Measurements from ENCODE around the gene TM7SF2. TPM values are rescaled to one million over a fixed set of nuclear protein-coding genes. Genes with fewer than 3 reads are reported as not detected.

TM7SF2 gene
- total RNA-seq, 1 donor from 2014 or later, result 36.1 TPM

DNA sequence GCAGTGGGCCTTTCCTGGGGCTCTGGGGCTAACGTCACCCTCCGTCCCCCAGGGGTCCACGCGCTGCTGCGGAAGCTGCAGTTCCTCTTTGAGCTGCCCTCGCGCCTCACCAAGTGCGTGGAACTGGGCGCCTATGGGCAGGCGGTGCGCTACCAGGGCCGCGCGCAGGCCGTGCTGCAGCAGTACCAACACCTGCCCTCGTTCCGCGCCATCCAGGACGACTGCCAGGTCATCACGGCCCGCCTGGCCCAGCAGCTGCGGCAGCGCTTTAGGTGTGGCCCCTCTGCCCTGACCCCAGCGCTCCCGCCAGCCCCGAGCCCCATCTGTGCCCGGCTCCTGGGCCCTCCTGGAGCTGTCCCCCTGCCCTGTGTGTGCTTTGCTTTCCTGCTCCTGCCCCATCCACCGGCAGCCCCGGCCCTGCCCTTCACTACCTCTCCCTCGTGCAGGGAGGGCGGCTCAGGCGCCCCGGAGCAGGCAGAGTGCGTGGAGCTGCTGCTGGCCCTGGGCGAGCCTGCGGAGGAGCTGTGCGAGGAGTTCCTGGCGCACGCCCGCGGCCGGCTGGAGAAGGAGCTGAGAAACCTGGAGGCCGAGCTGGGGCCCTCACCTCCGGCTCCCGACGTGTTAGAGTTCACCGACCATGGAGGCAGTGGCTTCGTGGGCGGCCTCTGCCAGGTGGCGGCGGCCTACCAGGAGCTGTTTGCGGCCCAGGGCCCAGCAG, 3.8 kb upstream of the TM7SF2 start:
- Histone ChIP-seq H3F3A (ENCODE audit: low read depth) (peaks cover 23% of the 10 kb centered on the region), H3K4me1 (peaks cover 6% of the 10 kb centered on the region), H3K9me3 (ENCODE audit: low read depth) (no peaks in the 10 kb centered on the region), H3K27ac (no peak overlapping the region), H3K36me3 (no peaks in the 10 kb centered on the region), H3K4me2 (no peak overlapping the region), H4K20me1 (ENCODE audit: low read depth) (peaks cover 12% of the 10 kb centered on the region), H3K27me3 (no peaks in the 10 kb centered on the region), H2AFZ (replicated peaks) (no peak overlapping the region), H3K4me3 (no peak overlapping the region), H3K79me2 (ENCODE audit: low read depth) (peaks cover 27% of the 10 kb centered on the region), H3K9ac (no peak overlapping the region)
- Mint-ChIP-seq H3K27me3 (ENCODE audit: insufficient read depth, low read depth) (peaks cover 11% of the 10 kb centered on the region), H3K9me3 (no peaks in the 10 kb centered on the region), H3K4me3 (no peak overlapping the region), H3K4me1 (peaks cover 16% of the 10 kb centered on the region), H3K27ac (no peak overlapping the region), H3K36me3 (peaks cover 2% of the 10 kb centered on the region)
- TF ChIP-seq EZH2 (IDR thresholded peaks at IDR 0.05), result no peak
- TF ChIP-seq EZH2phosphoT487 (IDR thresholded peaks at IDR 0.05), result no peak
- TF ChIP-seq, protein P1, sequence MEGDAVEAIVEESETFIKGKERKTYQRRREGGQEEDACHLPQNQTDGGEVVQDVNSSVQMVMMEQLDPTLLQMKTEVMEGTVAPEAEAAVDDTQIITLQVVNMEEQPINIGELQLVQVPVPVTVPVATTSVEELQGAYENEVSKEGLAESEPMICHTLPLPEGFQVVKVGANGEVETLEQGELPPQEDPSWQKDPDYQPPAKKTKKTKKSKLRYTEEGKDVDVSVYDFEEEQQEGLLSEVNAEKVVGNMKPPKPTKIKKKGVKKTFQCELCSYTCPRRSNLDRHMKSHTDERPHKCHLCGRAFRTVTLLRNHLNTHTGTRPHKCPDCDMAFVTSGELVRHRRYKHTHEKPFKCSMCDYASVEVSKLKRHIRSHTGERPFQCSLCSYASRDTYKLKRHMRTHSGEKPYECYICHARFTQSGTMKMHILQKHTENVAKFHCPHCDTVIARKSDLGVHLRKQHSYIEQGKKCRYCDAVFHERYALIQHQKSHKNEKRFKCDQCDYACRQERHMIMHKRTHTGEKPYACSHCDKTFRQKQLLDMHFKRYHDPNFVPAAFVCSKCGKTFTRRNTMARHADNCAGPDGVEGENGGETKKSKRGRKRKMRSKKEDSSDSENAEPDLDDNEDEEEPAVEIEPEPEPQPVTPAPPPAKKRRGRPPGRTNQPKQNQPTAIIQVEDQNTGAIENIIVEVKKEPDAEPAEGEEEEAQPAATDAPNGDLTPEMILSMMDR (IDR thresholded peaks at IDR 0.05), result no peak
- no peak for DNase-seq (ENCODE audit: low spot score)

DNA sequence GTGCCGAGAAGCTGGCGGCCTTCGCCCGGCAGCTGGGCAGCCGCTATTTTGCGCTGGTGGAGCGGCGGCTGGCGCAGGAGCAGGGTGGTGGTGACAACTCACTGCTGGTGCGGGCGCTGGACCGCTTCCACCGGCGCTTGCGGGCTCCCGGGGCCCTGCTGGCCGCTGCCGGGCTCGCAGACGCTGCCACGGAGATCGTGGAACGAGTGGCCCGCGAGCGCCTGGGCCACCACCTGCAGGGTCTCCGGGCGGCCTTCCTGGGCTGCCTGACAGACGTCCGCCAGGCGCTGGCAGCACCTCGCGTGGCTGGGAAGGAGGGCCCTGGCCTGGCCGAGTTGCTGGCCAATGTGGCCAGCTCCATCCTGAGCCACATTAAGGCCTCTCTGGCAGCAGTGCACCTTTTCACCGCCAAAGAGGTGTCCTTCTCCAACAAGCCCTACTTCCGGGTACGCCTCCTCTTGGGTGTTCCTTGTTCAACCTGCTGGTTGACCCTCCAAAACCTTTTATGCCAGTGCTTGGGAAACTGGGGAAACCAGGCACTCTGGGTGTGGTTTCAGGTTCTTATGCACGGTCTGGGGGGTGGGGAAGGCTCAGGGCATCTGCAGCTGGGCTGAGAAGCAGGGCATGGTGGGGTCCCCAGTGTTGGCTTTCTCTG, 3.1 kb upstream of the TM7SF2 start:
- peaks cover 2% of the 10 kb centered on the region for H3K36me3 Mint-ChIP-seq
- Histone ChIP-seq H3K27ac (no peak overlapping the region), H3K9ac (no peak overlapping the region), H3F3A (ENCODE audit: low read depth) (peaks cover 28% of the 10 kb centered on the region), H3K4me2 (no peak overlapping the region), H4K20me1 (ENCODE audit: low read depth) (peaks cover 19% of the 10 kb centered on the region), H2AFZ (replicated peaks) (no peak overlapping the region), H3K79me2 (ENCODE audit: low read depth) (peaks cover 34% of the 10 kb centered on the region), H3K9me3 (ENCODE audit: low read depth) (no peaks in the 10 kb centered on the region), H3K36me3 (no peaks in the 10 kb centered on the region), H3K4me3 (no peak overlapping the region), H3K27me3 (no peaks in the 10 kb centered on the region), H3K4me1 (peaks cover 9% of the 10 kb centered on the region)
- H3K4me3 Mint-ChIP-seq, result no peak overlapping the region
- H3K9me3 Mint-ChIP-seq, result no peaks in the 10 kb centered on the region
- no peak overlapping the region for H3K27ac Mint-ChIP-seq
- H3K4me1 Mint-ChIP-seq, result peaks cover 22% of the 10 kb centered on the region
- H3K27me3 Mint-ChIP-seq (ENCODE audit: insufficient read depth, low read depth), result peaks cover 11% of the 10 kb centered on the region
- no peak for DNase-seq (ENCODE audit: low spot score)
- TF ChIP-seq EZH2 (IDR thresholded peaks at IDR 0.05), result no peak
- no peak for TF ChIP-seq EZH2phosphoT487 (IDR thresholded peaks at IDR 0.05)
- TF ChIP-seq, protein P1 (IDR thresholded peaks at IDR 0.05), result no peak

DNA sequence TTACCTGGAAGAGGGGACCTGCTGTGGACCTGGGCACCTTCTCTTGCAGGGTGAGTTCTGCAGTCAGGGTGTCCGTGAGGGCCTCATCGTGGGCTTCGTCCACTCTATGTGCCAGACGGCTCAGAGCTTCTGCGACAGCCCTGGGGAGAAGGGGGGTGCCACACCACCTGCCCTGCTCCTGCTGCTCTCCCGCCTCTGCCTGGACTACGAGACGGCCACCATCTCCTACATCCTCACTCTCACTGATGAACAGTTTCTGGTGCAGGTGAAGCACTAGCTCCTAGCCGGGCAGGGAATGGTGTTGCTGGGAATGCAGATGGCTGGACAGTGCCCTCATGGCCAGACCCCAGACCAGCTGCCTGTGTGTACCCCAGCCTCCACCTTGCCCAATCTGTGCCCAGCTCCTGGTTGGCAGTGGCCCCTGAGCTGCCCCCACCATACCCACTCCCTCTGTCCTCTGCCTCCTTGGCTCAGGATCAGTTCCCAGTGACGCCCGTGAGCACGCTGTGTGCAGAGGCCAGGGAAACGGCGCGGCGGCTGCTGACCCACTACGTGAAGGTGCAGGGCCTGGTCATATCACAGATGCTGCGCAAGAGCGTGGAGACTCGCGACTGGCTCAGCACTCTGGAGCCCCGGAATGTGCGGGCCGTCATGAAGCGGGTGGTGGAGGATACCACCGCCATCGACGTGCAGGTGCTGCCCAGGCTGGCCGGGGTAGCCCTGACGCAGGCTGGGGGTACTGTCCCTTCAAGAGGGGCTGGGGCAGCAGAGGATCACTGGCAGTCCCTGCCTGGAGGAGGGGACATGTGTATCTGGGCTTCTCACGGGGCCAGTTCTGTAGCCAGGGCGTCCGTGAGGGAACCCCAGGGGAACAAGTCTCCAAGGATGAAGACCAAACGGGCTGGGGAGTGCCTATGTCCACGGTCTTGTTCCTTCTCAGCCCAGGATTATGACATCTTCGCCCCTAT, 2.2 kb upstream of the TM7SF2 start:
- Histone ChIP-seq H3K4me3 (no peak overlapping the region), H3F3A (ENCODE audit: low read depth) (peaks cover 32% of the 10 kb centered on the region), H3K4me2 (no peak overlapping the region), H3K27ac (no peak overlapping the region), H3K27me3 (no peaks in the 10 kb centered on the region), H3K4me1 (peaks cover 9% of the 10 kb centered on the region), H3K9me3 (ENCODE audit: low read depth) (no peaks in the 10 kb centered on the region), H4K20me1 (ENCODE audit: low read depth) (peaks cover 28% of the 10 kb centered on the region), H3K9ac (no peak overlapping the region), H3K79me2 (ENCODE audit: low read depth) (peaks cover 33% of the 10 kb centered on the region), H2AFZ (replicated peaks) (no peak overlapping the region), H3K36me3 (no peaks in the 10 kb centered on the region)
- TF ChIP-seq, protein P1 (IDR thresholded peaks at IDR 0.05), result no peak
- no peak for TF ChIP-seq EZH2 (IDR thresholded peaks at IDR 0.05)
- TF ChIP-seq EZH2phosphoT487 (IDR thresholded peaks at IDR 0.05), result no peak
- Mint-ChIP-seq H3K4me3 (no peak overlapping the region), H3K36me3 (peaks cover 7% of the 10 kb centered on the region), H3K27me3 (ENCODE audit: insufficient read depth, low read depth) (peaks cover 11% of the 10 kb centered on the region), H3K27ac (no peak overlapping the region), H3K4me1 (peaks cover 26% of the 10 kb centered on the region), H3K9me3 (no peaks in the 10 kb centered on the region)
- DNase-seq (ENCODE audit: low spot score), result no peak
